Measurements from ENCODE around the gene DCAF10. TPM values are rescaled to one million over a fixed set of nuclear protein-coding genes. Genes with fewer than 3 reads are reported as not detected.
"Not testable (repeated sequence)": the region's sequence is repeated elsewhere in the genome, so short reads cannot be mapped to it uniquely, and the experiment has no call there.

The DCAF10 gene
- total and polyA plus RNA-seq, 2 of the 8 experiments (the other 6 are each of a cell fraction or from before 2014, with no cell fraction given) = 7.1 to 15.0 TPM

DNA sequence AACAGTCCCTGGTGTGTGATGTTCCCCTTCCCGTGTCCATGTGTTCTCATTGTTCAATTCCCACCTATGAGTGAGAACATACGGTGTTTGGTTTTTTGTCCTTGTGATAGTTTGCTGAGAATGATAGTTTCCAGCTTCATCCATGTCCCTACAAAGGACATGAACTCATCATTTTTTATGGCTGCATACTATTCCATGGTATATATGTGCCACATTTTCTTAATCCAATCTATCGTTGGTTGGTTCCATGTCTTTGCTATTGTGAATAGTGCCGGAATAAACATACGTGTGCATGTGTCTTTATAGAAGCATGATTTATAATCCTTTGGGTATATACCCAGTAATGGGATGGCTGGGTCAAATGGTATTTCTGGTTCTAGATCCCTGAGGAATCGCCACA, 35.3 kb upstream of the DCAF10 start:
- H3K14ac ChIP-seq (ENCODE audit: insufficient read length); H3K23ac ChIP-seq (ENCODE audit: insufficient read length); H3K79me2 ChIP-seq (ENCODE audit: control insufficient read depth in 1 of 2, insufficient read depth in 2 of 2, low read length in 2 of 2); H3K9ac ChIP-seq (replicated peaks in 1 of 4; ENCODE audit: extremely low read depth in 1 of 4, low read depth in 3 of 4, low read length in 3 of 4); H4K5ac ChIP-seq (ENCODE audit: insufficient read length, low read depth, low read length); H3K23me2 ChIP-seq (ENCODE audit: low read depth, low read length); H3K9me3 ChIP-seq (ENCODE audit: insufficient read depth in 2 of 2, low read depth in 1 of 2, low read length in 1 of 2); FAIRE-seq; H2BK15ac ChIP-seq (ENCODE audit: low read length); H3K79me1 ChIP-seq (ENCODE audit: low read depth, low read length); H2BK20ac ChIP-seq (ENCODE audit: low read length); H3K4ac ChIP-seq (replicated peaks; ENCODE audit: insufficient read length, low read depth, low read length); POLR2A ChIA-PET (ENCODE audit: partially characterized antibody); H3K18ac ChIP-seq (ENCODE audit: extremely low read depth, low read length); DNase-seq (ENCODE audit: low read depth in 1 of 2, low spot score in 2 of 2); H4K8ac ChIP-seq (ENCODE audit: extremely low read depth, insufficient read depth, low read length); H3K4me2 ChIP-seq (ENCODE audit: insufficient read depth in 1 of 2, low read depth in 2 of 2, low read length in 2 of 2); H2BK12ac ChIP-seq (ENCODE audit: low read depth, low read length); H2BK5ac ChIP-seq (ENCODE audit: low read depth, low read length); CTCF ChIA-PET (ENCODE audit: partially characterized antibody); H2BK120ac ChIP-seq (replicated peaks; ENCODE audit: low read depth, low read length); H4K20me1 ChIP-seq (replicated peaks in 1 of 2; ENCODE audit: control insufficient read depth in 1 of 2, insufficient read depth in 2 of 2, low read length in 2 of 2); H3K27ac ChIP-seq (ENCODE audit: low read depth, low read length); H3K4me3 ChIP-seq (ENCODE audit: extremely low read depth in 1 of 4, insufficient read depth in 2 of 4, low read depth in 3 of 4, low read length in 4 of 4); H4K91ac ChIP-seq (replicated peaks; ENCODE audit: insufficient read length, low read length); H3K36me3 ChIP-seq (ENCODE audit: control insufficient read depth in 2 of 4, insufficient read depth in 4 of 4, low read length in 3 of 4); H3K4me1 ChIP-seq (replicated peaks in 1 of 4; ENCODE audit: control insufficient read depth in 3 of 4, insufficient read depth in 4 of 4, low read length in 3 of 4); H2AK5ac ChIP-seq (ENCODE audit: low read depth, low read length); H3K27me3 ChIP-seq (replicated peaks in 1 of 4; ENCODE audit: control insufficient read depth in 3 of 4, extremely low read depth in 1 of 4, insufficient read depth in 3 of 4, low read length in 3 of 4); H2AFZ ChIP-seq (ENCODE audit: low read length); H3K56ac ChIP-seq (replicated peaks; ENCODE audit: insufficient read length, low read depth, low read length): not testable (repeated sequence)
- 94% methylated on average over 6 of the region's 6 CpGs; no CpG with 5 or more reads in 1 of the 2 experiments for WGBS, 2 experiments (ENCODE audit: extremely low coverage in 1 of 2, insufficient coverage in 1 of 2, insufficient read length in 1 of 2, insufficient replicate concordance in 2 of 2, low coverage in 1 of 2, low lambda C conversion rate in 2 of 2, missing lambda C conversion rate in 1 of 2)

Measured in H1 (cell line).